ENCODE results near the gene TRIM44. TPM values are rescaled to one million over a fixed set of nuclear protein-coding genes. Genes with fewer than 3 reads are reported as not detected.

The TRIM44 gene
- total and polyA plus RNA-seq, 10 donors, result 5.3 to 65.7 (median 48.5) TPM

GRCh38 chr11:35629511-35629910 lies 33.1 kb upstream of the TRIM44 start:
- no peak for TF ChIP-seq POLR2A (IDR thresholded peaks at IDR 0.05)
- TF ChIP-seq POLR2AphosphoS5 (IDR thresholded peaks at IDR 0.05), result no peak
- TF ChIP-seq CTCF (IDR thresholded peaks at IDR 0.05 in 8 of 11, conservative IDR thresholded peaks at IDR 0.05 in 3 of 11), result no peak
- Histone ChIP-seq H3K36me3 (no peaks in the 10 kb centered on the region), H3K27ac (no peak overlapping the region), H3K4me1 (no peaks in the 10 kb centered on the region), H3K4me3 (no peak overlapping the region), H3K9me3 (no peaks in the 10 kb centered on the region), H3K27me3 (replicated peaks in 1 of 7) (peaks cover 0 to 84% (median 0%) of the 10 kb centered on the region in 7 donors)
- 68 to 93% (median 81%) methylated on average over 4 of the region's 4 CpGs for WGBS, 5 donors
- intact Hi-C loops (cut with DNase I; ENCODE audit: low total_unique reads), result no loop called here
- no peak for DNase-seq

GRCh38 chr11:35629914-35630313 lies 32.7 kb upstream of the TRIM44 start:
- no peak for DNase-seq

GRCh38 chr11:35631891-35632290 lies 30.7 kb upstream of the TRIM44 start:
- TF ChIP-seq POLR2AphosphoS5 (IDR thresholded peaks at IDR 0.05), result no peak
- TF ChIP-seq POLR2A (IDR thresholded peaks at IDR 0.05), result no peak
- TF ChIP-seq CTCF (IDR thresholded peaks at IDR 0.05 in 8 of 11, conservative IDR thresholded peaks at IDR 0.05 in 3 of 11), result no peak
- no peak for DNase-seq
- Histone ChIP-seq H3K27me3 (replicated peaks in 1 of 7) (peaks cover 0 to 82% (median 0%) of the 10 kb centered on the region in 7 donors), H3K4me3 (no peak overlapping the region), H3K36me3 (no peaks in the 10 kb centered on the region), H3K27ac (no peak overlapping the region), H3K4me1 (no peaks in the 10 kb centered on the region), H3K9me3 (no peaks in the 10 kb centered on the region)
- intact Hi-C loops (cut with DNase I; ENCODE audit: low total_unique reads), result no loop called here
- WGBS, 5 donors, result 64 to 73% (median 71%) methylated on average over 3 of the region's 3 CpGs

More at GRCh38 chr11:35629914-35630313, 32.7 kb upstream of the TRIM44 start:
- no peaks in the 10 kb centered on the region for H3K36me3 ChIP-seq
- TF ChIP-seq POLR2A (IDR thresholded peaks at IDR 0.05), result no peak
- TF ChIP-seq POLR2AphosphoS5 (IDR thresholded peaks at IDR 0.05), result no peak
- no peak for TF ChIP-seq CTCF (IDR thresholded peaks at IDR 0.05 in 8 of 11, conservative IDR thresholded peaks at IDR 0.05 in 3 of 11)
- H3K4me3 ChIP-seq, result no peak overlapping the region
- 69 to 90% (median 82%) methylated on average over 6 of the region's 6 CpGs for WGBS, 5 donors
- H3K4me1 ChIP-seq, result no peaks in the 10 kb centered on the region
- H3K9me3 ChIP-seq, result no peaks in the 10 kb centered on the region
- intact Hi-C loops (cut with DNase I; ENCODE audit: low total_unique reads), result no loop called here
- H3K27me3 ChIP-seq (replicated peaks in 1 of 7), result peaks cover 0 to 88% (median 0%) of the 10 kb centered on the region in 7 donors
- no peak overlapping the region for H3K27ac ChIP-seq

GRCh38 chr11:35632301-35632700 lies 30.3 kb upstream of the TRIM44 start:
- TF ChIP-seq POLR2A (IDR thresholded peaks at IDR 0.05), result no peak
- no peak for TF ChIP-seq CTCF (IDR thresholded peaks at IDR 0.05 in 8 of 11, conservative IDR thresholded peaks at IDR 0.05 in 3 of 11)
- no peak for TF ChIP-seq POLR2AphosphoS5 (IDR thresholded peaks at IDR 0.05)
- Histone ChIP-seq H3K27ac (no peak overlapping the region), H3K4me1 (no peaks in the 10 kb centered on the region), H3K27me3 (replicated peaks in 1 of 7) (peaks cover 0 to 78% (median 0%) of the 10 kb centered on the region in 7 donors), H3K9me3 (no peaks in the 10 kb centered on the region), H3K36me3 (no peaks in the 10 kb centered on the region), H3K4me3 (no peak overlapping the region)
- intact Hi-C loops (cut with DNase I; ENCODE audit: low total_unique reads), result no loop called here
- 50 to 76% (median 55%) methylated on average over 1 of the region's 1 CpG for WGBS, 5 donors
- DNase-seq, result no peak

Data from spleen (tissue), 11 donors.